ENCODE results near the gene PSMG3. TPM values are rescaled to one million over a fixed set of nuclear protein-coding genes. Genes with fewer than 3 reads are reported as not detected.

Gene PSMG3
- total and polyA plus RNA-seq, 2 donors (not counting 3 experiments of a cell fraction or from before 2014, with no cell fraction given) = 25.5 to 49.7 TPM

GRCh38 chr7:1537535-1538412, 32.1 kb downstream of the PSMG3 start:
- H3K9me3 ChIP-seq (replicated peaks; ENCODE audit: control insufficient read depth, insufficient read depth, low read length) = no peaks in the 10 kb centered on the region
- H4K20me1 ChIP-seq (replicated peaks; ENCODE audit: control insufficient read depth, extremely low read depth, insufficient read depth, low read length) = no peaks in the 10 kb centered on the region
- H3K9me1 ChIP-seq (replicated peaks; ENCODE audit: control insufficient read depth, extremely low read depth, insufficient read depth, low read length) = no peaks in the 10 kb centered on the region
- H3K27me3 ChIP-seq (ENCODE audit: control insufficient read depth in 2 of 2, insufficient read depth in 2 of 2, low read length in 2 of 2) = no peaks in the 10 kb centered on the region
- FAIRE-seq = peak; percentile 99
- peak overlapping the region; percentile 97 for H3K27ac ChIP-seq (ENCODE audit: insufficient read depth, low read depth, low read length)
- peak overlapping the region; percentile 41 for H3K4me2 ChIP-seq (ENCODE audit: insufficient read depth, low read length)
- peaks cover 6 to 21% of the 10 kb centered on the region in 2 experiments for H3K36me3 ChIP-seq (ENCODE audit: control insufficient read depth in 2 of 2, extremely low read depth in 1 of 2, insufficient read depth in 2 of 2, low read length in 2 of 2)
- H3K4me3 ChIP-seq (replicated peaks in 1 of 3; ENCODE audit: insufficient read depth in 1 of 3, low read depth in 1 of 3, low read length in 3 of 3) = peak overlapping the region in 2 of 3 experiments; percentile 25 to 45
- ChIA-PET CTCF (interaction anchor here (0.6 to 1.2 kb wide), 3 partner anchors 11 to 22 kb away, joined by 3 to 6 read pairs (median 3); partner anchors contain the start of gene TMEM184A), POLR2A (no interaction called here)
- intact Hi-C loops (cut with micrococcal nuclease) = loop anchor here (1.0 kb wide), 2 partner anchors 17 to 33 kb away; partner anchors contain the start of gene INTS1
- peaks cover 47% of the 10 kb centered on the region for H3K79me2 ChIP-seq (ENCODE audit: control insufficient read depth, insufficient read depth, low read length)
- TF ChIP-seq CTCF (IDR thresholded peaks at IDR 0.05; ENCODE audit: extremely low read depth in 1 of 2, insufficient read depth in 1 of 2, low read depth in 1 of 2, low read length in 2 of 2) (no peak), GATA2 (IDR thresholded peaks at IDR 0.05; ENCODE audit: insufficient read depth, insufficient read length, low read depth, low read length) (peak; percentile 88), POLR2A (IDR thresholded peaks at IDR 0.05; ENCODE audit: low read depth, low read length) (no peak), POLR2AphosphoS5 (IDR thresholded peaks at IDR 0.05; ENCODE audit: insufficient read depth, low read depth, low read length) (peak; percentile 81), FOS (IDR thresholded peaks at IDR 0.05; ENCODE audit: borderline replicate concordance, insufficient read depth, low read length) (peak; percentile 6), EZH2 (IDR thresholded peaks at IDR 0.05; ENCODE audit: borderline replicate concordance, low read depth, low read length, severe bottlenecking) (no peak), MYC (IDR thresholded peaks at IDR 0.05; ENCODE audit: low read depth, low read length) (no peak), JUN (IDR thresholded peaks at IDR 0.05; ENCODE audit: borderline replicate concordance, insufficient read depth, insufficient read length, low read depth) (no peak)
- TF ChIP-seq, protein P1, sequence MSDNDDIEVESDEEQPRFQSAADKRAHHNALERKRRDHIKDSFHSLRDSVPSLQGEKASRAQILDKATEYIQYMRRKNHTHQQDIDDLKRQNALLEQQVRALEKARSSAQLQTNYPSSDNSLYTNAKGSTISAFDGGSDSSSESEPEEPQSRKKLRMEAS (IDR thresholded peaks at IDR 0.05; ENCODE audit: insufficient read depth, insufficient read length) = peak; percentile 91
- H3K4me1 ChIP-seq (ENCODE audit: control insufficient read depth, extremely low read depth, insufficient read depth, low read length) = peaks cover 50% of the 10 kb centered on the region
- dilution Hi-C loops (cut with MboI; ENCODE audit: extremely low pct_ligation_motif_present, low sequenced_read_pairs) = no loop called here
- TSS peak; percentile 8 for BruUV-seq (replicated peaks)
- no peak overlapping the region for H2AFZ ChIP-seq (ENCODE audit: low read depth, low read length)
- H3K9ac ChIP-seq (replicated peaks; ENCODE audit: extremely low read depth, insufficient read depth, low read length) = peak overlapping the region; percentile 98
- peak; percentile 100 for DNase-seq (ENCODE audit: low read depth, low spot score)
